ENCODE data around the gene ADAMTS4.

ADAMTS4 gene

DNA sequence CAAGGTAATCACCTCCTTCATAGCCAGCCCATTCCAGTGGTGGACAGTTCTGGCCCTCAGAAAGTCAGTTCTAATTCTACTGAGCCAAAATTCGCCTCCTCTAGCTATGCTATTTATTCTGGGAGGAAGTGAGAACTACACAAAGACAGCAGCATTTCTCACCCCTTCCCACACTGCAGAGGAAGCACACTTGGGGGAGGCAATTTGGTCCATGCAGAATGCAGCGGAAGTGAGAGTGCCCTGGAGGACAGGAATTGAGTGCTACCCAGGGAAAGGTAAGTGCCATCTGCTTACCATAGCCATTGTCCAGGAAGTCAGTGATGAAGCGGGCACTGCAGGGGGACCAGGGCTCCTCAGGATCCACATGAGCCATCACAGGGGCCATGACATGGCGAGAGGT lies 3.7 kb downstream of the ADAMTS4 start:
- POLR2A ChIA-PET: no interaction called here
- no peak overlapping the region for H3K4me3 ChIP-seq (ENCODE audit: low read depth, low read length)
- TF ChIP-seq, protein P1, sequence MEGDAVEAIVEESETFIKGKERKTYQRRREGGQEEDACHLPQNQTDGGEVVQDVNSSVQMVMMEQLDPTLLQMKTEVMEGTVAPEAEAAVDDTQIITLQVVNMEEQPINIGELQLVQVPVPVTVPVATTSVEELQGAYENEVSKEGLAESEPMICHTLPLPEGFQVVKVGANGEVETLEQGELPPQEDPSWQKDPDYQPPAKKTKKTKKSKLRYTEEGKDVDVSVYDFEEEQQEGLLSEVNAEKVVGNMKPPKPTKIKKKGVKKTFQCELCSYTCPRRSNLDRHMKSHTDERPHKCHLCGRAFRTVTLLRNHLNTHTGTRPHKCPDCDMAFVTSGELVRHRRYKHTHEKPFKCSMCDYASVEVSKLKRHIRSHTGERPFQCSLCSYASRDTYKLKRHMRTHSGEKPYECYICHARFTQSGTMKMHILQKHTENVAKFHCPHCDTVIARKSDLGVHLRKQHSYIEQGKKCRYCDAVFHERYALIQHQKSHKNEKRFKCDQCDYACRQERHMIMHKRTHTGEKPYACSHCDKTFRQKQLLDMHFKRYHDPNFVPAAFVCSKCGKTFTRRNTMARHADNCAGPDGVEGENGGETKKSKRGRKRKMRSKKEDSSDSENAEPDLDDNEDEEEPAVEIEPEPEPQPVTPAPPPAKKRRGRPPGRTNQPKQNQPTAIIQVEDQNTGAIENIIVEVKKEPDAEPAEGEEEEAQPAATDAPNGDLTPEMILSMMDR (IDR thresholded peaks at IDR 0.05; ENCODE audit: insufficient read depth, low read length, missing control alignments): no peak
- DNase-seq (ENCODE audit: low read depth, low spot score): no peak
- CTCF ChIA-PET: interaction anchor here (1.2 to 26.1 kb wide), 3 partner anchors 12 to 189 kb away, joined by 8 to 758 read pairs (median 96); partner anchors contain the start of genes APOA2, FCER1G and TOMM40L

- ChIA-PET POLR2A (interaction anchor here (0.6 kb wide), 1 partner anchor 10 kb away, joined by 3 read pairs; no protein-coding TSS in a partner anchor), CTCF (interaction anchor here (0.9 to 26.1 kb wide), 14 partner anchors 8 to 191 kb away, joined by 3 to 758 read pairs (median 14); partner anchors contain the start of genes APOA2, B4GALT3, CFAP126 and FCER1G)
Observed at GRCh38 chr1:161193561-161194235, 5.2 kb downstream of the ADAMTS4 start.

DNA sequence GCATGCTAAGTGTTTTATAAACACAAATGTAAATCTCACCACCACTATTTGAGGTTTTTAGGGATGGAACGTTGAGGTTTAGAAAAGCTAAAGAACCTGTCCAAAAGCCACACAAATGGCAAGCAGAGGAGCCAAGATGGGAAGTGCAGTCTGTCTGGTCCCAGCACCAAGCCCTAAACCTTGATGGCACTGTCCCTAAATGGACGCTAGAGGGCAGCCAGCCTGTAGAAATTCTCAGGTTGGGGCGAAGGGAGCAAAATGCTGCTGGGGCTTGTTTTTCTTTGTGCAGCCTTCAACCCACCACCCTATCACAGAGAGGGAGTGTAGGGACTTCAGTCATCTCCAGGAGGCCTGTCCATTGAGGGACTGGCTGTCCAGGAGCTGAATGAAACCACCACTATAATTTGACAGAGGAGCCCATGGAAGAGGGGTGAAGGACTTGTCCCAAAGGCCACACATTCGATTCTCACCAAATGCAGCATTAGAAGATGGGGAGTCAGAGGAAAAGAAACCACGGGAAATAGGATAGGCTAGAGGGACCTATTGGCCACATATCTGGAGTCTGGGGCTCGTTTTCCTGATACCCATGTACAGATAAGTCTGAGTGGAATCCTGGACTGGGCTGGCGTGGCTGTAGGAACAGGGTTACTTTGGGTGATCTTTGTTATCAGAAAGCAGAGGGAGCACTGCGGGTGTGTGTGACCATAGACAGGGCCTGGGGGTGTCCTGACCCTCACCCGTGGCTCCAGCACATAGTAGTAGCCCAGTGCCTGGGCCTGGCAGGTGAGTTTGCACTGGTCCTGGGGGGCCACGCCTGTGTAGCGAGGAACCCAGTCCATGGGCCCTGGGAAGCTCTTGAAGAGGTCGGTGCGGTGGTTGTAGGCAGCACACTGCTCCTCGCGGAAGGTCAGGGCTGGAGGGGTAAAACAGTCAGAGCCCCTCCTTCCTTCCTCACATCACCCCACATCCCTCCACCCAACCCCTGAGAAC lies 6.1 kb downstream of the ADAMTS4 start:
- no peak overlapping the region for H3K4me3 ChIP-seq (ENCODE audit: low read depth, low read length)
- POLR2A ChIA-PET: no interaction called here

More at GRCh38 chr1:161193561-161194235, 5.2 kb downstream of the ADAMTS4 start:
- TF ChIP-seq, protein P1 (IDR thresholded peaks at IDR 0.05; ENCODE audit: insufficient read depth, low read length, missing control alignments): no peak
- DNase-seq (ENCODE audit: low read depth, low spot score): no peak
- no peak overlapping the region for H3K4me3 ChIP-seq (ENCODE audit: low read depth, low read length)

DNA sequence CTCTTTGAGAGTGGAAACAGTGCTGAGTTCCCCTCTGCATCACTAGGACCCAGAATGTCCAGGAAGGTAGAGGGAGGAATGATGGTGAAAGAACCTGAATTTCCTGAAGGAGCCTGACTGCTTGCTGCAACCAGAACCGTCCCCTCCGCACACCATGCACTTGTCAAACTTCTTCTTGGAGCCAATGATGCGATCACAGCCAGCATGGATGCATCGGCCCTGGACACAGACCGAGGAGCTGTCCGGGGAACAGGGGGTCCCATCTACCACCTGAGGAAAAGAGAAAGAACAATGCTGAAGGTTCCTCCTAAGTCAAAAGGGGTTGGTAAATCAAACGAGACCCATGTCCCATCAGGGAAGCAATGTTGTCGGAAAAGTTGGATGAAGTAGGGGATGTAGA lies 6.9 kb downstream of the ADAMTS4 start:
- H3K4me3 ChIP-seq (ENCODE audit: low read depth, low read length): no peak overlapping the region
- TF ChIP-seq, protein P1 (IDR thresholded peaks at IDR 0.05; ENCODE audit: insufficient read depth, low read length, missing control alignments): no peak
- ChIA-PET POLR2A (no interaction called here), CTCF (interaction anchor here (0.6 to 26.1 kb wide), 25 partner anchors 9 to 222 kb away, joined by 3 to 758 read pairs (median 7); partner anchors contain the start of genes APOA2, B4GALT3, CFAP126 and FCER1G)
- no peak for DNase-seq (ENCODE audit: low read depth, low spot score)

More for the DNA sequence above, 6.1 kb downstream of the ADAMTS4 start:
- TF ChIP-seq, protein P1 (IDR thresholded peaks at IDR 0.05; ENCODE audit: insufficient read depth, low read length, missing control alignments): peak; percentile 90
- DNase-seq (ENCODE audit: low read depth, low spot score): no peak
- CTCF ChIA-PET: interaction anchor here (0.6 to 26.1 kb wide), 29 partner anchors 7 to 221 kb away, joined by 3 to 758 read pairs (median 5); partner anchors contain the start of genes APOA2, B4GALT3, CFAP126 and FCER1G

GRCh38 chr1:161190962-161191521 lies 7.8 kb downstream of the ADAMTS4 start:
- DNase-seq (ENCODE audit: low read depth, low spot score): no peak
- ChIA-PET CTCF (interaction anchor here (0.8 to 26.1 kb wide), 15 partner anchors 10 to 193 kb away, joined by 4 to 758 read pairs (median 14); partner anchors contain the start of genes APOA2, B4GALT3, CFAP126 and FCER1G), POLR2A (no interaction called here)
- TF ChIP-seq, protein P1 (IDR thresholded peaks at IDR 0.05; ENCODE audit: insufficient read depth, low read length, missing control alignments): no peak
- no peak overlapping the region for H3K4me3 ChIP-seq (ENCODE audit: low read depth, low read length)

All from AG04449 (cell line).